ENCODE results near the gene MKNK2. TPM values are rescaled to one million over a fixed set of nuclear protein-coding genes. Genes with fewer than 3 reads are reported as not detected.

Gene MKNK2
- total and polyA plus RNA-seq, 2 donors (not counting 3 experiments of a cell fraction or from before 2014, with no cell fraction given): 65.1 to 86.1 TPM

- no peak overlapping the region for H3K4me2 ChIP-seq (ENCODE audit: insufficient read depth, low read length)
- TF ChIP-seq POLR2AphosphoS5 (IDR thresholded peaks at IDR 0.05; ENCODE audit: insufficient read depth, low read depth, low read length) (no peak), FOS (IDR thresholded peaks at IDR 0.05; ENCODE audit: borderline replicate concordance, insufficient read depth, low read length) (no peak), CTCF (IDR thresholded peaks at IDR 0.05; ENCODE audit: extremely low read depth in 1 of 2, insufficient read depth in 1 of 2, low read depth in 1 of 2, low read length in 2 of 2) (no peak), MYC (IDR thresholded peaks at IDR 0.05; ENCODE audit: low read depth, low read length) (no peak), JUN (IDR thresholded peaks at IDR 0.05; ENCODE audit: borderline replicate concordance, insufficient read depth, insufficient read length, low read depth) (no peak), GATA2 (IDR thresholded peaks at IDR 0.05; ENCODE audit: insufficient read depth, insufficient read length, low read depth, low read length) (no peak), EZH2 (IDR thresholded peaks at IDR 0.05; ENCODE audit: borderline replicate concordance, low read depth, low read length, severe bottlenecking) (no peak), MAX (IDR thresholded peaks at IDR 0.05; ENCODE audit: insufficient read depth, insufficient read length) (no peak), POLR2A (IDR thresholded peaks at IDR 0.05; ENCODE audit: low read depth, low read length) (no peak)
- H3K4me3 ChIP-seq (replicated peaks in 1 of 3; ENCODE audit: insufficient read depth in 1 of 3, low read depth in 1 of 3, low read length in 3 of 3): no peak overlapping the region
- no peaks in the 10 kb centered on the region for H3K4me1 ChIP-seq (ENCODE audit: control insufficient read depth, extremely low read depth, insufficient read depth, low read length)
- no peak overlapping the region for H3K27ac ChIP-seq (ENCODE audit: insufficient read depth, low read depth, low read length)
- ChIA-PET POLR2A (no interaction called here), CTCF (interaction anchor here (1.4 kb wide), 1 partner anchor 71 kb away, joined by 3 read pairs; no protein-coding TSS in a partner anchor)
- dilution Hi-C loops (cut with MboI; ENCODE audit: extremely low pct_ligation_motif_present, low sequenced_read_pairs): no loop called here
- DNase-seq (ENCODE audit: low read depth, low spot score): no peak
- no peak overlapping the region for H2AFZ ChIP-seq (ENCODE audit: low read depth, low read length)
- intact Hi-C loops (cut with micrococcal nuclease): no loop called here
- no peaks in the 10 kb centered on the region for H3K9me1 ChIP-seq (replicated peaks; ENCODE audit: control insufficient read depth, extremely low read depth, insufficient read depth, low read length)
- no peaks in the 10 kb centered on the region for H3K9me3 ChIP-seq (replicated peaks; ENCODE audit: control insufficient read depth, insufficient read depth, low read length)
- BruUV-seq (replicated peaks): no TSS peak
- no peaks in the 10 kb centered on the region for H3K79me2 ChIP-seq (ENCODE audit: control insufficient read depth, insufficient read depth, low read length)
- peaks cover 7 to 35% of the 10 kb centered on the region in 2 experiments for H3K36me3 ChIP-seq (ENCODE audit: control insufficient read depth in 2 of 2, extremely low read depth in 1 of 2, insufficient read depth in 2 of 2, low read length in 2 of 2)
- FAIRE-seq: no peak
- no peaks in the 10 kb centered on the region for H4K20me1 ChIP-seq (replicated peaks; ENCODE audit: control insufficient read depth, extremely low read depth, insufficient read depth, low read length)
- H3K9ac ChIP-seq (replicated peaks; ENCODE audit: extremely low read depth, insufficient read depth, low read length): no peak overlapping the region
- H3K27me3 ChIP-seq (ENCODE audit: control insufficient read depth in 2 of 2, insufficient read depth in 2 of 2, low read length in 2 of 2): no peaks in the 10 kb centered on the region
Measured at GRCh38 chr19:1990230-1991017, 60.6 kb downstream of the MKNK2 start.

All from endothelial cell of umbilical vein (primary cell).